Left ventricle myocardium inferior (tissue), 1 donor: ENCODE measurements around the gene CHD2. TPM values are rescaled to one million over a fixed set of nuclear protein-coding genes. Genes with fewer than 3 reads are reported as not detected.
"Not testable (repeated sequence)": the region's sequence is repeated elsewhere in the genome, so short reads cannot be mapped to it uniquely, and the experiment has no call there.

Experiments used
- DNase-seq: peaks from one replicate; pipeline ENCODE4 v3.0.0-alpha.2; 2020
- H3K27ac ChIP-seq: fragments of 200-600 bp; replicated peaks from 2 replicates; pipeline ENCODE4 v1.8.0; 2021
- H3K27me3 ChIP-seq: fragments of 200-600 bp; 2 replicates; pipeline ENCODE4 v1.8.0; 2021; ENCODE audit warnings: low read depth
- H3K36me3 ChIP-seq: fragments of 200-600 bp; 2 replicates; pipeline ENCODE4 v1.8.0; 2021
- H3K4me1 ChIP-seq: fragments of 200-600 bp; 2 replicates; pipeline ENCODE4 v1.8.0; 2021
- H3K4me3 ChIP-seq: fragments of 200-600 bp; 2 replicates; pipeline ENCODE4 v1.8.0; 2021; ENCODE audit warnings: mild to moderate bottlenecking, moderate library complexity
- H3K9me3 ChIP-seq: fragments of 200-600 bp; replicated peaks from 2 replicates; pipeline ENCODE4 v1.8.0; 2021
- intact Hi-C: fragments of 100-400 bp; cut with micrococcal nuclease; formaldehyde crosslinking; loops from one replicate; pipeline ENCODE4 v1.11.0; 2022
- total RNA-seq: library from RNA; stranded (reverse); fragmentation: NEBNext Ultra II Directional; extraction: Animal tissue kit (Norgen Biotek cat#: 25700); gene quantifications from one replicate; pipeline ENCODE4 v1.2.1, GENCODE V29; 2021
- TF ChIP-seq, protein P1 (sequence below): fragments of 200-600 bp; IDR thresholded peaks from 2 replicates; pipeline ENCODE4 v1.8.0; 2021; ENCODE audit warnings: antibody characterized with exemption, mild to moderate bottlenecking, borderline replicate concordance
- donor health status: DM: no; HTN: yes; CAD: no; lungs with severe emphysema.

CHD2 gene
- total RNA-seq, 1 donor from 2014 or later, result 41.3 TPM

GRCh38 chr15:92915766-92916435, 15.8 kb downstream of the CHD2 start:
- intact Hi-C loops, result loop anchor here (5.0 kb wide), 1 partner anchor 104 kb away; no protein-coding TSS in a partner anchor
- peaks cover 94% of the 10 kb centered on the region for H3K4me1 ChIP-seq

GRCh38 chr15:92917598-92918407, 17.7 kb downstream of the CHD2 start:
- TF ChIP-seq, protein P1, sequence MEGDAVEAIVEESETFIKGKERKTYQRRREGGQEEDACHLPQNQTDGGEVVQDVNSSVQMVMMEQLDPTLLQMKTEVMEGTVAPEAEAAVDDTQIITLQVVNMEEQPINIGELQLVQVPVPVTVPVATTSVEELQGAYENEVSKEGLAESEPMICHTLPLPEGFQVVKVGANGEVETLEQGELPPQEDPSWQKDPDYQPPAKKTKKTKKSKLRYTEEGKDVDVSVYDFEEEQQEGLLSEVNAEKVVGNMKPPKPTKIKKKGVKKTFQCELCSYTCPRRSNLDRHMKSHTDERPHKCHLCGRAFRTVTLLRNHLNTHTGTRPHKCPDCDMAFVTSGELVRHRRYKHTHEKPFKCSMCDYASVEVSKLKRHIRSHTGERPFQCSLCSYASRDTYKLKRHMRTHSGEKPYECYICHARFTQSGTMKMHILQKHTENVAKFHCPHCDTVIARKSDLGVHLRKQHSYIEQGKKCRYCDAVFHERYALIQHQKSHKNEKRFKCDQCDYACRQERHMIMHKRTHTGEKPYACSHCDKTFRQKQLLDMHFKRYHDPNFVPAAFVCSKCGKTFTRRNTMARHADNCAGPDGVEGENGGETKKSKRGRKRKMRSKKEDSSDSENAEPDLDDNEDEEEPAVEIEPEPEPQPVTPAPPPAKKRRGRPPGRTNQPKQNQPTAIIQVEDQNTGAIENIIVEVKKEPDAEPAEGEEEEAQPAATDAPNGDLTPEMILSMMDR, result peak; percentile 91
- DNase-seq, result peak; percentile 93
- intact Hi-C loops, result loop anchor here (5.0 kb wide), 1 partner anchor 106 kb away; no protein-coding TSS in a partner anchor
- Histone ChIP-seq H3K27me3 (no peaks in the 10 kb centered on the region), H3K27ac (peak overlapping the region; percentile 86), H3K9me3 (no peaks in the 10 kb centered on the region), H3K36me3 (peaks cover 6% of the 10 kb centered on the region), H3K4me3 (peak overlapping the region; percentile 43), H3K4me1 (peaks cover 98% of the 10 kb centered on the region)

More at GRCh38 chr15:92915766-92916435, 15.8 kb downstream of the CHD2 start:
- Histone ChIP-seq H3K27me3 (no peaks in the 10 kb centered on the region), H3K27ac (peak overlapping the region; percentile 86), H3K4me3 (no peak overlapping the region), H3K9me3 (no peaks in the 10 kb centered on the region), H3K36me3 (peaks cover 6% of the 10 kb centered on the region)
- DNase-seq, result no peak
- TF ChIP-seq, protein P1, result no peak

GRCh38 chr15:92918881-92919280, 18.8 kb downstream of the CHD2 start:
- H3K4me1 ChIP-seq, result peaks cover 94% of the 10 kb centered on the region
- H3K27ac ChIP-seq, result peak overlapping the region; percentile 86
- H3K4me3 ChIP-seq, H3K9me3 ChIP-seq, DNase-seq, H3K27me3 ChIP-seq: not testable (repeated sequence)
- intact Hi-C loops, result loop anchor here (5.0 kb wide), 1 partner anchor 107 kb away; no protein-coding TSS in a partner anchor
- H3K36me3 ChIP-seq, result peaks cover 11% of the 10 kb centered on the region

- H3K4me3 ChIP-seq, result no peak overlapping the region
- intact Hi-C loops, result loop anchor here (5.0 kb wide), 1 partner anchor 118 kb away; no protein-coding TSS in a partner anchor
- H3K27ac ChIP-seq, result peak overlapping the region; percentile 86
- no peaks in the 10 kb centered on the region for H3K9me3 ChIP-seq
- no peak for DNase-seq
- TF ChIP-seq, protein P1, result no peak
- H3K27me3 ChIP-seq, result no peaks in the 10 kb centered on the region
- peaks cover 26% of the 10 kb centered on the region for H3K36me3 ChIP-seq
- peaks cover 88% of the 10 kb centered on the region for H3K4me1 ChIP-seq
These were observed 20.6 kb downstream of the CHD2 start for GRCh38 chr15:92920595-92921161.

DNA sequence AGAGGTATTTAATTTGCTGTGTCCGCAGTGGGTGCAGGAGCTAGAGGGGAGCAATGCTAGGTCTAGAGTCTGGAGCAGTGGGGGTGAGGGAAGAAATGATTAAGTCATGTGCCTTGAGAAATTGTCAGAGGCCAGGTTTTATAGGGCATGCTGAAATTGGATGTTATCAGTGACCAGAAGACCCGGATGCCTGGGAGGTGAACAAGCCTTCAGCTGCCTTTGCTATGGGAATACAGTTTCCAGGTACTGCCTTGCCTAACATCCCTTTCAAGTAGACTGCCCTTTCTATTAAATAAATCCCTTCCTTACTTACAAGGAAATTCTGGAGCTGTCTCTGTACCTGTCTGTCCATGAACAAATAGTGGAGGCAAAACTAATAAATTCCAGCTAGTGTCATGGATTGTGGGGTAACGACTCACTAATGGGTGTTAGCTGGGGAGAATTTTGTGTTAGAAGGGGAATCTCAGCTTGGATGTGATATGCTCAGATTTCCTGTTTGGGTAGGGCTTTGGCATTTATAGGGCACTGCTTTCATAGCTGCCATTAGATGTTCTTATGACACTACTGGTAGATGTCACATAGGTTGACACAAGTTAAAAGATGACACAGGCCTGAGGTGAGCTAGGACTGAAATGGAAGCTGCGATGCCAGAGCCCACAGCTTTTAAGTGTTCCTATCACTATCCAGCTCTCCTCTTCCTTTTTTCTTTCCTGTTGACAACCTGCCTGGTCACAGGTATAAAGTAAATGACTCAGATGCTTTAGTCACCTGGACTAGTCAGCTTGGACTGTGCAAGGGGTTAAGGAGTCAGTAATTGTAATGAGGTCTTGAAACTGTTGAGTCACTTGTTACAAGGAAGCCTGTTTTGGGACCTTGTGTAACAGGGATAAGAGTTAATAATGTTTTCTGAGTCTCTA, 21.3 kb downstream of the CHD2 start:
- intact Hi-C loops, result loop anchor here (5.0 kb wide), 1 partner anchor 119 kb away; no protein-coding TSS in a partner anchor
- peaks cover 34% of the 10 kb centered on the region for H3K36me3 ChIP-seq
- H3K9me3 ChIP-seq, result no peaks in the 10 kb centered on the region
- H3K4me3 ChIP-seq, result no peak overlapping the region
- H3K27me3 ChIP-seq, result no peaks in the 10 kb centered on the region
- peak overlapping the region; percentile 86 for H3K27ac ChIP-seq
- peaks cover 85% of the 10 kb centered on the region for H3K4me1 ChIP-seq
- TF ChIP-seq, protein P1, result no peak
- DNase-seq, result no peak
